Kidney epithelial cell (primary cell): ENCODE data around the gene ZNF883. TPM values are rescaled to one million over a fixed set of nuclear protein-coding genes. Genes with fewer than 3 reads are reported as not detected.

Experiments used
- DNase-seq: peaks from one replicate; pipeline ENCODE4 v3.0.0-alpha.2; 2010; ENCODE audit warnings: low read depth
- H3K27me3 ChIP-seq: 2 replicates; pipeline ENCODE4 v1.6.0; 2011; ENCODE audit warnings: low read length; ENCODE audit not compliant: control insufficient read depth, insufficient read depth
- H3K36me3 ChIP-seq: 2 replicates; pipeline ENCODE4 v1.5.1; 2011; ENCODE audit warnings: low read length; ENCODE audit not compliant: control insufficient read depth, insufficient read depth
- H3K4me3 ChIP-seq: 2 replicates; pipeline ENCODE4 v1.5.1; 2011; ENCODE audit warnings: low read depth, mild to moderate bottlenecking, control low read depth, low read length
- total RNA-seq: library from RNA; depleted of rRNA; stranded (reverse); fragments of >200 nt; gene quantifications from 2 replicates; pipeline ENCODE4 v1.2.3, GENCODE V29; 2015
- TF ChIP-seq, protein P1 (sequence below): IDR thresholded peaks from 2 replicates; pipeline ENCODE4 v1.5.1; 2011; ENCODE audit warnings: mild to moderate bottlenecking, moderate library complexity, low read length, control low read depth, inconsistent platforms; ENCODE audit not compliant: insufficient read depth, poor library complexity, severe bottlenecking

Gene ZNF883
- total RNA-seq, 1 donor from 2014 or later: 2.7 TPM

GRCh38 chr9:112970939-112971338, 41.1 kb downstream of the ZNF883 start:
- no peak for DNase-seq
- Histone ChIP-seq H3K36me3 (no peaks in the 10 kb centered on the region), H3K27me3 (no peaks in the 10 kb centered on the region), H3K4me3 (no peak overlapping the region)
- TF ChIP-seq, protein P1, sequence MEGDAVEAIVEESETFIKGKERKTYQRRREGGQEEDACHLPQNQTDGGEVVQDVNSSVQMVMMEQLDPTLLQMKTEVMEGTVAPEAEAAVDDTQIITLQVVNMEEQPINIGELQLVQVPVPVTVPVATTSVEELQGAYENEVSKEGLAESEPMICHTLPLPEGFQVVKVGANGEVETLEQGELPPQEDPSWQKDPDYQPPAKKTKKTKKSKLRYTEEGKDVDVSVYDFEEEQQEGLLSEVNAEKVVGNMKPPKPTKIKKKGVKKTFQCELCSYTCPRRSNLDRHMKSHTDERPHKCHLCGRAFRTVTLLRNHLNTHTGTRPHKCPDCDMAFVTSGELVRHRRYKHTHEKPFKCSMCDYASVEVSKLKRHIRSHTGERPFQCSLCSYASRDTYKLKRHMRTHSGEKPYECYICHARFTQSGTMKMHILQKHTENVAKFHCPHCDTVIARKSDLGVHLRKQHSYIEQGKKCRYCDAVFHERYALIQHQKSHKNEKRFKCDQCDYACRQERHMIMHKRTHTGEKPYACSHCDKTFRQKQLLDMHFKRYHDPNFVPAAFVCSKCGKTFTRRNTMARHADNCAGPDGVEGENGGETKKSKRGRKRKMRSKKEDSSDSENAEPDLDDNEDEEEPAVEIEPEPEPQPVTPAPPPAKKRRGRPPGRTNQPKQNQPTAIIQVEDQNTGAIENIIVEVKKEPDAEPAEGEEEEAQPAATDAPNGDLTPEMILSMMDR: peak; percentile 7

DNA sequence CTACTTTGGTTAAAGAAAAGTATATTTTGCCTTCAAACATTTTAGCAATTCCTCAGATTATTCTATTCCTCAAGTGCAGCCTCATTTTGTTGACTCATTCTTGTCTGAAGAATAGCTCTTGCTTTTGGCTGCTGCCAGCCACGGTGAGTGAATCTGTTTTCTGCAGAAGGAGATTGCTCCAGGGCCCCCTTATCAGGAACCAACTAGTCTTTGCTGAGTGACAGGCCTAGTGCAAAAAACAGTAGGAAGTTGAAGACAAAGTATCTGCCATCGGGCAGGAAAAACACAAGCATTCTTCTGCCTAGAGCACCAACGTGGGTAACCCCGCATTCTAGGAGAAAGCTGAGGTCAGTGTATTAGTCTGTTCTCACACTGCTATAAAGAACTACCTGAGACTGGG, 42.3 kb downstream of the ZNF883 start:
- Histone ChIP-seq H3K4me3 (no peak overlapping the region), H3K36me3 (no peaks in the 10 kb centered on the region), H3K27me3 (no peaks in the 10 kb centered on the region)
- TF ChIP-seq, protein P1: no peak
- no peak for DNase-seq

- H3K4me3 ChIP-seq: no peak overlapping the region
- H3K27me3 ChIP-seq: no peaks in the 10 kb centered on the region
- no peaks in the 10 kb centered on the region for H3K36me3 ChIP-seq
- no peak for DNase-seq
- TF ChIP-seq, protein P1: no peak
Measured at GRCh38 chr9:112955550-112955949, 56.4 kb downstream of the ZNF883 start.

GRCh38 chr9:112945620-112946208, 66.3 kb downstream of the ZNF883 start:
- DNase-seq: no peak
- H3K27me3 ChIP-seq: no peaks in the 10 kb centered on the region
- TF ChIP-seq, protein P1: peak; percentile 25
- H3K4me3 ChIP-seq: no peak overlapping the region
- no peaks in the 10 kb centered on the region for H3K36me3 ChIP-seq

GRCh38 chr9:112939418-112939817, 72.6 kb downstream of the ZNF883 start:
- H3K36me3 ChIP-seq: no peaks in the 10 kb centered on the region
- no peak overlapping the region for H3K4me3 ChIP-seq
- no peak for DNase-seq
- TF ChIP-seq, protein P1: no peak
- H3K27me3 ChIP-seq: peaks cover under 1% of the 10 kb centered on the region

GRCh38 chr9:112933696-112934095, 78.3 kb downstream of the ZNF883 start:
- TF ChIP-seq, protein P1: no peak
- Histone ChIP-seq H3K4me3 (no peak overlapping the region), H3K36me3 (no peaks in the 10 kb centered on the region), H3K27me3 (peaks cover 4% of the 10 kb centered on the region)
- no peak for DNase-seq
